OCI-LY1 (cell line): ENCODE results near the gene RASSF6.

ENCODE experiments used
- EZH2 ChIP-seq: fragments of 200-600 bp; sonication (generic), shearing (Covaris generic); IDR thresholded peaks from 2 replicates; pipeline ENCODE4 v1.8.0; 2017; ENCODE audit warnings: borderline replicate concordance, mixed run types, mild to moderate bottlenecking, antibody characterized with exemption, low read length, moderate library complexity, mixed read lengths
- TF ChIP-seq, protein P1 (sequence below): fragments of 200-600 bp; sonication (generic), shearing (Covaris generic); IDR thresholded peaks from 2 replicates; pipeline ENCODE4 v1.5.1; 2017; ENCODE audit warnings: mild to moderate bottlenecking, antibody characterized with exemption, low read length, moderate library complexity, mixed read lengths

DNA sequence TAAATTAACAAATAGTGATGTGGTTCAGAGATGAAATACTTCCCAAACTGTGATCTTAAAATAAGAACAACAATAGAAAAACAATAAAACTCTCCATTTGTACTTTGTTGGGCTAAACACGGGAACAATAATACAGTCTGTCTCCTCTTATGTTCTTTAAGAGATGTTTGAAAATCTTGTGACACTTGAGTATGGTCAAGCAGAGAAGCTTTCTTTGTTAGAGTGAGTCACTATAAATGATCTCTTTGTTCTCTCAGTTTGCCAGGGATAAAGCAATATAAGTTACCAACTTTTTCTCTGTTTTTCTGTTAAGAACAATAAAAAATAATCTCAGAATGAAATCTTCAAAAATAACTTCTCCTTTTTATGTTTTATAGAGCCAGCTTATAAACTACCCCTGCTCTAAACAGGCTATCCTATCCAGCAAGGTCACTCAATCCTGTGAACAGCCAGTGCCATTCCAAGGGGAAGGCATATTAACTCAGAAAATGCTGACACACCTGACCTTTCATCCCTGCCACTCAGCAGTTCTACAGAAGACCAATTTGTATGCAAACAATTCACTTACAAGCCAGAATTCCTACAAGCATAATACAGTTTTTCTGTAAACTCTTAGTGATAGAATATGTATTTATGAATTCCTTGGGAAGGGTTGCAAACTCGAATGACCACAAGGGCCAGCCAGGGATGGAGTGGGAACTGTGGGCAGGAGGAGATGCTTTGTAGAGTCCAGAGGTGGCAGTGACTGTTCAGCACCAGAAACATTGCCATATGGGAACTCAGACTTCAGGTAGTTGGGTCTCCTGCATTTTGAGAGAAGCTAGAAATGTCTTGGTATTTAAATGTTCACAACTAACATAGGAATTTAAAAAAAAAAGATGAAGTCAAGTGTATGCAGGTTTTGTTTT, 86.5 kb downstream of the RASSF6 start:
- TF ChIP-seq, protein P1, sequence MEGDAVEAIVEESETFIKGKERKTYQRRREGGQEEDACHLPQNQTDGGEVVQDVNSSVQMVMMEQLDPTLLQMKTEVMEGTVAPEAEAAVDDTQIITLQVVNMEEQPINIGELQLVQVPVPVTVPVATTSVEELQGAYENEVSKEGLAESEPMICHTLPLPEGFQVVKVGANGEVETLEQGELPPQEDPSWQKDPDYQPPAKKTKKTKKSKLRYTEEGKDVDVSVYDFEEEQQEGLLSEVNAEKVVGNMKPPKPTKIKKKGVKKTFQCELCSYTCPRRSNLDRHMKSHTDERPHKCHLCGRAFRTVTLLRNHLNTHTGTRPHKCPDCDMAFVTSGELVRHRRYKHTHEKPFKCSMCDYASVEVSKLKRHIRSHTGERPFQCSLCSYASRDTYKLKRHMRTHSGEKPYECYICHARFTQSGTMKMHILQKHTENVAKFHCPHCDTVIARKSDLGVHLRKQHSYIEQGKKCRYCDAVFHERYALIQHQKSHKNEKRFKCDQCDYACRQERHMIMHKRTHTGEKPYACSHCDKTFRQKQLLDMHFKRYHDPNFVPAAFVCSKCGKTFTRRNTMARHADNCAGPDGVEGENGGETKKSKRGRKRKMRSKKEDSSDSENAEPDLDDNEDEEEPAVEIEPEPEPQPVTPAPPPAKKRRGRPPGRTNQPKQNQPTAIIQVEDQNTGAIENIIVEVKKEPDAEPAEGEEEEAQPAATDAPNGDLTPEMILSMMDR, result no peak
- TF ChIP-seq EZH2, result no peak
